NCI-H146 treated with DMSO at 0.1 percent for 48 hours (cell line): Measurements from ENCODE around the gene LRRC14B.

ENCODE experiments used
- DNase-seq: peaks from one replicate; lab custom pipeline; 2025; ENCODE audit not compliant: unreplicated experiment; lab: John Stamatoyannopoulos, UW

Gene LRRC14B

GRCh38 chr5:173392-174290, 17.7 kb upstream of the LRRC14B start:
- no peak for DNase-seq

DNA sequence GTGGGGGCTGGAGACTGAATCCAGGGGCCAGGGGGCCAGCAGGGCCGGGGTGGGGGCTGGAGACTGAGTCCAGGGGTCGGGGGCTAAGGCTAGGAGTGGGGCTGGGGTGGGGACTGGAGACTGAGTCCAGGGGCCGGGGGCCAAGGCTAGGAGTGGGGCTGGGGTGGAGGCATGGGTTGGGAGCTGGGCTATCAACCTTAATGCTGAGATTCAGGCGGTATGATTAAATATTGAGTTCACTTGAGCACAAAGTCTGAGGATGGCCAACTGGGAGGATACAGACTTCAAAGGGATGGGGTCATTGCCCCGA, 17.0 kb upstream of the LRRC14B start:
- no peak for DNase-seq

DNA sequence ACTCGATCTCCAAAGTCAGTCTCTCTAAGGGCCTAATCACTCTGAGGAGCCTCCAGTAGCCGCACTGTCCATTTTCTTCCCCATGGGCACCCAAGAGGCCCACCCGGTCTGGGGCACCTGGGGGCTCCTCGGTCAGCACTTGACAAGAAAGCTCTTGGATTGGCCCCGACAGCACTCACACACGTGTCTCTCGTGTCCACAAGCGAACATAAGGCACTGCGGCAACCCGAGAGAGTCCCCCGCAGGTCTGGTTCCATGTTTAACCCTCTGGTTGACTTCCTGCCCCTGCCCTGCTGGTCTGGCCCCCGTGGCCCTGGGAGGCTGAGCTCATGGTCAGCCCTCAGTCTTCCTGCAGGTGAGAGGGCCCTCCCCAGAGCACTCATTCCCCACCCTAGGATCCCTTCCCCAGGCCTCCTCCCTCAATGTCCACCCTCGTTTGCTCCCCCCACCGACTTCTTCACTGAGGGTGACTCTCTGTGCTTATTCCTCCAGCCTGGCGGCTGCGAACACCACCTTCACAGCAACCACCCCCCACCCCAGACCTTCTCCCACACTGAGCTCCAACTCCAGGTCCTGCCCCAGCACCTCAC, 16.3 kb upstream of the LRRC14B start:
- DNase-seq = no peak

GRCh38 chr5:176296-176823, 14.9 kb upstream of the LRRC14B start:
- no peak for DNase-seq

DNA sequence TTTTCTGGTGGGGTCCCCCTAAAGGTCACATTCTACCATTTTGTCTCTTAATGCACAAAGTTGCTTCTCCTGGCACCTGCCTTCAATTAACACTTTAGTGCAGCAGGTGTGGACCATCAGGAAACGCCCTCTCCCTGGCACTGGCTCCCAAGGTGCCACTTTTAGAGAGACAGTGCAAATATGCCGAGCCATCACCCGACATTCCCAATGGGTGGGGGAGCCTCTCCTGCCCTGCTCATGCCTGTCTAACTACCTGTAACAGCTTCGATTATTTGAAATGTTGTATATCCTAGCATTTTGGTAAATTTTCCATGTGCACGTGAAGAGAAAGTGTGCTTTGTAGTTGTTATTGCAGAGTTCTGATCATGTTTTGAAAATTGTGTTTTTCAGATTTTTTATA, 13.2 kb upstream of the LRRC14B start:
- DNase-seq = no peak

- no peak for DNase-seq
These were observed 11.9 kb upstream of the LRRC14B start for GRCh38 chr5:179401-179800.

DNA sequence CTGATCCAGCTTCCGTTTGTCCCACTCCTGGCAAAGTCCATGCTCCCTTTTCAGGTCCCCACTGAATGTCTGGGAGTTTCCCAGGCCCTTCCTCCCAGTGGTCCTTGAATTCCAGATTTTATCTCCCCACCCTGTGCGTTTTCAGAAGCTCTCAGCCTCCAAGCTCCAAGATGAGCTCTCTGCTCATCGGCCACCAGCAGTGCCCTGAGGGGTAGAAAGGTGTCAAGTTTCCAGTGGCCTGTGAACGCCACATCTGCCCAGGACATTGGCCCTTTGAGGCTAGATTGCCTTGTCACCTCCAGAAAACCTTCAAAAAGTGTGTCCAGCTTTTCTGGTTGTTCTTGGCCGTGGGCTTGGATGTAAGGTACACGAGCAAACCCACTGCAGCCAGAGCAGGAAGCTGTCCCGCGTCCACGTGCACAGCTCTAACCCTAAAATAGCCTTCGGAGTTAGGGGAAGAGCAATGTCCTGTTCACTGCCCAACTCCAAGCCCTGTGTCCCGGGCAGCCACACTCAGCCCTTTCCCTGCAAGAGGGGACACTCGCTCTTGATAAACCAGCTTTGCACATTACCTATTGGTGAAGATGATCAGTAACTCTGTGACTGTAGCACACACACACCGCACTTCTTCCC, 10.9 kb upstream of the LRRC14B start:
- DNase-seq = no peak

DNA sequence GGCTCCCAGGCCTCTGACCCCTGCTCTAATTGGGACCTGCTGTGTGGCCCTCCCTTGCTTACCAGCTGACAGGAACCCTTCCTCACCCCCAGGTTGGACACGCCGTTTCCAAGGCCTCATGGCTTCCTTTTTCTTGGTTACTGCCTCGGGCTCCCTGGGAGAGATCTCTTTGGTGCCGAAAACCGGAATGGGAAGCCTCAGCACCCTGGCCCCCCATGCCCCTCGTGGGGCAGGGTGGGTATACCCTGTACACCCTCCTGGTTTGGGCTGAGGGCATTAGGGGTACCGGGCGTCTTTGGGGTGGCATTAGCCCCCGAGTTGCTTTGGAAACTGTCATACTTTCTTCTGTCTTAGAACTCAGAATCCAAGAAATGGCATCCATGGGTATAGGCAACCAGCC, 10.1 kb upstream of the LRRC14B start:
- DNase-seq = no peak

GRCh38 chr5:181566-181965, 9.7 kb upstream of the LRRC14B start:
- DNase-seq = no peak

DNA sequence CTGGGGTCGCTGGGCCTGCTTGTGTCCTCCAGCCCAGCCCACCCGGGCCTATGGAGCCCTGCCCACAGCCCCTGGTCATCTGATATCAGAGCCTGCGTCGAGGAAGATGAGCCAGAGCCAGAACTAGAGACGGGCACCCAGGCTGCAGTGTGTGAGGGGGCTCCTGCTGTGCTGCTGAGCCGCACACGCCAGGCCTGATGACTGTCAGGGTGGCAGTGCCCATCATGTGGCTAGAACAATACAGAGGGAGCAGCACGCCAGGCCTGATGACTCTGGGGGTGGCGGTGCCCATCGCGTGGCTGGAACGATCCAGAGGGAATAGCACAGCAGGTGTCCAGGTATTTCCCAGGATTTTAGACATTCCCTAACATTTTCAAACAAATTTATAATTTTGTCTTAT, 9.2 kb upstream of the LRRC14B start:
- no peak for DNase-seq

DNA sequence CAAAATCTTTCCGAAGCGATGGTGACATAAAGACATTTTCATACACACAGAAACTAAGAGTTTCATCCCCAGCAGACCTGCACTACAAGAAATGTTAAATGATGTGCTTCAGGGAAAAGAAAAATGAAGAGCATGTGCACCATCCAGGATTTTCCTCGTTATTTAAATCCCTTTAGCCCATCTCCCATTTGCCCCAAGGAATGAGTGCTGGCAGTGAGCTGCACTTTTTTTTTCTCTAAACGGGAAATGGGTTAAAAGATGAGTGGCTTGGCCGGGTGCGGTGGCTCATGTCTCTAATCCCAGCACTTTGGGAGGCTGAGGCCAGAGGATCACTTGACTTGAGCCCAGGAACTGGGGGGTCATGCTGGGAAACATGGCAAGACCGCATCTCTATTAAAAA, 6.8 kb upstream of the LRRC14B start:
- DNase-seq = no peak

DNA sequence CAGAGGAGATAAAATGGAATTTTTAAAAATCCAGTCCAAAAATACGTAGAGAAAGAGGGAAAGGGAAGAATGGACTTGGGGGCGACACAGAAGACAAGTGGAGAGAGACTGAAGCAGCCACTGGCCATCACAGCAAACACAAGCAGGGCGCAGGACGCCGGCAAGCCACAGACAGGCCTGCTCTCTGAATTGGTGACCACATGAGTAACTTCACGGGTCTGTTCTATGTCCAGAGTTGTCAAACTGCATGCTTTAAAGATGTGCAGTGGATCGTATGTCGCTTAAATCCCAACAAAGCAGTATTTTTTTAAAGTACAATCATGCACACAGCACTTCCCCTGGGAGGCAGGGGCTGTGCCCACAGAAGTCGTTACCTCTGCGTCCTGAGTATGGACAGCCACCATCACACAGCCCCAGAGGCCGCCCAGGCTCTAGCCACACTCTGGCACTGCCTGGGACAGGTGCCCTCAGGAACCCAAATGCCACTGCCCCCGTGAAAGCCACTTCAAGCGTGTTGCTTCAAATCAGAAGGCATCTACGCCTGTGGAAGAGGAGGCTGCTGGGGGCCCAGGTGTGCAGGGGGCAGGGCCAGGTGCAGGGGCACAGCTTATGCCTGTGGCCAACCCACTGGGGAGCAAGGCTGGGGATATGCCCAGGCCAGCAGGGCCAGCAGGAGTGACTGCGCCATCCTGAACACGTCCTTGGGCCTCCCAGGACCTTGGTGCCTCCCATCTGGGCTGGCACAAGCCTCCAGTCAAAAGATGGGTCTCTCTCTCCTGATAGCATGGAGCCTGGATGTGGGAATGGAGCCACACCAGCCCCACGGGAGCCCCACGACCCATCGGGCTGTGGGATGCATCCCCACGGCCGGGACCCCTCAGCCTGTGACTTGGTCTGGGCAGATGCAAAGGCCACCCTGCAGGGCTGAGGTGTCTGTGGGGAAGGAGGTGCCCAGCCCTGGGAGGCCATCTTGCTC, 5.9 kb upstream of the LRRC14B start:
- no peak for DNase-seq

GRCh38 chr5:186091-187041, 4.9 kb upstream of the LRRC14B start:
- DNase-seq = no peak

DNA sequence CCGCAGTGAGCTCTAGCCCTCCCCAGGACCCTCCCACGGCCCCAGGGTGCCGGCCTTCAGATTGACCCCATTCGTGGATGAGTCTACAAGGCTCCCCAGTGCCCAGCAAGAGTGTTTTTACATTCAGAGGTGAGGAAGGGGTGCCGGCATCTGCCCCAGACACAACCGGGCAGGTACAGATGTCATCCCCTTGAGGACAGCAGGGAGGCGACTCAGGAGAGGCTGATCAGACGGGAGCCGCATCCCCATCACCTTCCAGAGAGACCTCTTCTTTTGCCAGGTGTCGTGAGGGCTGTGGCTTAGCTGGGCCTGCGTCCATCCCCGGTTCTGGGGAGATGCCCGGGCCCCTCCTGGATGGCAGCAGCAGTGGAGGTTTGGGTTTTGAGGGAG, 4.3 kb upstream of the LRRC14B start:
- no peak for DNase-seq

DNA sequence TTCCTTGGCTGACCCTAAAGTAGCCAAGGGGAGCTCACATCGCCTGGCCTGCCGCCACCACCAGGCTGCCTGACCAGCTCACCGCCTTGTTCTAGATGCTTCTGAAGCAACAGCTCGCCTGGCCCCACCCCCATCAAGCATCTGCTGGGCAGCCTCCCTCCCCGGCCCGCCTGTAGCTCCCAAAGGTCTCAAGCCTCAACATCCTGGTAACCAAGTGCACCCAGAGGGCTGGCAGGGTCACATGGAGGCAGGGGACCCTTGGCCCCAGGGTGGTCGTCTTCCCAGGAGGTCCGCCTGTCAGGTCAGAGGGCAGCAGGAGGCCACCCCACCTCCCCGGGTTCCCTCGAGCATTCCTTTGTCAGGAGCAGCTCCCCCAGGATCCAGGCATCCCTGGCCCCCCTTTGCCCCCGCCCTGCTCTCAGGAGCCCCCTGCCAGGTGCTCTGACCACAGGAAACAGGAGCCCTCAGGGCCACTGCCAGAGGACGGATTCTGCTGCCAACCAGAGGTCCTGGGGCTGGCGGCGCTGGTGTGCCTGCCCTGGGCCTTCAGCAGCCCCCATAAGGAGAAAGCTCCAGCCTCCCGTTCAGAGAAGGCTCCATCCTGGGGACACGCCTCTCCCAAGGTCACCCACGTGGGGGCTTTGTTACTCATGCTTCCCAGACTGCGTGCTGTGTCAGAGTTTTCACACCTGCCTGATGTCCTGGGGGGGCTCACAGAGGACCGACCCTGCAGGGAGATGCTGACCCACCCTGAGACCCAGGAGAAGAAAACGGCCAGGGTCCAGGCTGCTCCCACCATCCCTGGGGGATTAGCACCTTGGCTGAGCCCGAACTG, 3.5 kb upstream of the LRRC14B start:
- no peak for DNase-seq

DNA sequence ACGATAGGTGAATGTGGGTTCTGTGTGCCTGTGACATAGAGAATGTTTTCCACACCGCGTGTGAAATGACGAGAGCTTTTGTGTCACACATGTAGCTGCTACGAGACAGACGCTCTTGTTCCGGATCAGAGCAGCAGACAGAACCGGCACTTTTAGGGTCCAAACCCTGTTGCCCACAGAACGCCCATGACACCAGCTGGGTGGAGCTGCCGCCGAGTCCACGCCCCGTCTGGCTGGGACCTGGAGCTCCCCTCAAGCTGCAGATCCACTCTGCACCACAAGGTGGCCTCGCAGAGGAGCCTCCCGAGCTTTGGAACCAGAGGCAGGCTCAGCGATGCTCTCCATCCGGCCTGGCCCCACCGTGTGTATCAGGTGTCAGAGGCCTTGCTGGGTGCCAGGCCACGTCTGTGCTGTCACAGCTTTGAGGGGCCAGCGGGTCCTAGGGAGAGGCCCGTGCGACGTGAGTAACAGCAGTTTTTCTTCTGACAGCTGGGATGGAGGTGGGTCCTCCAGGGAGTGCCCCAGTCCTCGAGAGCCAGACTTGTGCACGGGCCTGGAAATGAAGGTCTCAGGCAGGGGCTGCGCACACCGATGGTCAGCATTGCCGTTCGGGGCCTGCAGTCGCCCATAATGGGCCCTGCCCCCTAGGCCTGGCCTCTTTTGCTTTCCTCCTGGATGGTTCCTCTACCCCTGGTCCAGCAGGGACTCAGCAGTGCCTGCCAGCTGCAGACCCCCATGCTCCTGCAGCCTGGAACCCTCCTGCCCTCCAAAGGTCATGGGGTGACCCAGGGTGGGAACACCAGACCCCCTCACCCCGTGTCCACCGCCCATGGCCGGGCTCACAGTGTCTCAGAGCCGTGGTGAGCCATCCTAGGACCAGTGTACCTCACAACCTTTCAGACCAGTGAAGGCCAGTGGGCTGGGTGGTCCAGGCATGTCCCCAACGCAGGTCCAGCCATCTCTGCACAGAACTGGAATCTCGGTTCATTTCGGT, 2.5 kb upstream of the LRRC14B start:
- peak; percentile 72 for DNase-seq

- no peak for DNase-seq
These were observed 1.8 kb upstream of the LRRC14B start for GRCh38 chr5:189486-189885.

DNA sequence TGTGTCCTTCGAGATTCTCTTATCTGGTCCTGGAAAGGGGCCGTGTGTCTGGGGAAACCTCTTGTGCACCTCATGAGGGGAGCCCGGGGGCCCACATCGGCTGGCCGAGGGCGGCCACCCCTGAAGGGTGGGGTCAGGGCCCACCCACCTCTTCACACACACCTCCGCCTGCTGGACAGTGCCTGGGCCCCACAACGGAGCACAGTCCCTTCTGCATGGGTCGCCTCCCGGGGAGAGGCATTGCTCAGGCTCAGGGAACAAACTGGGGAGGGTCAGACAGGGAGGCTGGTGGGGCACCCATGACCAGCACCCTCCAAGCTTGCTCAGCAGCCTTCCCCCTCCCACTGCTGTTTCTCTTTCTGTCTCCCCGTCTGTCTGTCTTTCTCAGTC, 1.3 kb upstream of the LRRC14B start:
- DNase-seq = no peak
